HepG2 (cell line): ENCODE data around the gene IFIT3. TPM values are rescaled to one million over a fixed set of nuclear protein-coding genes. Genes with fewer than 3 reads are reported as not detected.

Source experiments
- ATAC-seq: fragments of 200-7000 bp; cut with Tn5 transposase; 3 replicates; pipeline ENCODE4 v1.9.1; 2020; ENCODE audit warnings: mild to moderate bottlenecking, moderate library complexity
- BruUV-seq: library from RNA; stranded (reverse); fragments of 400-500 nt; replicated peaks from 2 replicates; lab custom pipeline; 2021; lab: Mats Ljungman, UMichigan
- CTCF ChIA-PET: fragments of 300-600 bp; formaldehyde crosslinking; extraction: SDS; loops from one replicate; lab custom pipeline; 2021; ENCODE audit warnings: low total read pairs, inconsistent platforms, low intra/inter-chr PET ratio; lab: Yijun Ruan, JAX
- POLR2A ChIA-PET: fragments of 350-600 bp; sonication (Branson Sonifier 250); formaldehyde crosslinking; loops from one replicate; lab custom pipeline; 2020; ENCODE audit warnings: antibody characterized with exemption, inconsistent platforms; lab: Yijun Ruan, JAX
- DNase-seq: peaks from one replicate; pipeline ENCODE4 v3.0.0-alpha.2; 2015; ENCODE audit warnings: low spot score
- FAIRE-seq: peaks from 3 replicates; lab custom pipeline; 2011; peaks lifted over from hg19 to GRCh38; lab: Jason Lieb, UNC
- H2AFZ ChIP-seq: one replicate; pipeline ENCODE4 v1.6.1; 2011; ENCODE audit warnings: low read length, inconsistent platforms
- H3K27ac ChIP-seq: fragments of 300-600 bp; 3 replicates; pipeline ENCODE4 v1.8.0; 2011; ENCODE audit warnings: mixed run types, mild to moderate bottlenecking, mixed read lengths, low read length, inconsistent platforms; ENCODE audit not compliant: insufficient read depth; ENCODE audit errors: extremely low read length
- H3K27me3 ChIP-seq, 2 experiments: fragments of 200-600 bp in 1 of 2; 2 replicates in 1 of 2; 3 replicates in 1 of 2; pipeline versions ENCODE4 v1.6.0 to v1.8.0; 2011; ENCODE audit warnings: low read length in 2 of 2, mild to moderate bottlenecking in 2 of 2, moderate library complexity in 2 of 2, inconsistent platforms in 1 of 2; ENCODE audit not compliant: insufficient read depth in 2 of 2, control insufficient read depth in 1 of 2
- H3K36me3 ChIP-seq, 2 experiments: fragments of 200-600 bp in 1 of 2; replicated peaks in 1 of 2; 2 replicates in 1 of 2; 3 replicates in 1 of 2; pipeline versions ENCODE4 v1.5.1 to v1.8.0; 2011; ENCODE audit warnings: low read length in 2 of 2, inconsistent platforms in 1 of 2; ENCODE audit not compliant: insufficient read depth in 2 of 2, control insufficient read depth in 1 of 2
- H3K4me1 ChIP-seq: 2 replicates; pipeline ENCODE4 v1.5.1; 2012; ENCODE audit warnings: low read length, inconsistent platforms; ENCODE audit not compliant: insufficient read depth
- H3K4me2 ChIP-seq: 2 replicates; pipeline ENCODE4 v1.6.0; 2011; ENCODE audit warnings: low read depth, low read length, inconsistent platforms
- H3K4me3 ChIP-seq, 3 experiments: fragments of 200-600 bp in 1 of 3; sonication (generic), shearing (Covaris generic) in 1 of 3; replicated peaks in 1 of 3; 2 replicates each; pipeline ENCODE4 v1.5.1; 2011 to 2016; ENCODE audit warnings: low read length in 3 of 3, inconsistent platforms in 2 of 3, low read depth in 2 of 3, mild to moderate bottlenecking in 2 of 3, control low read depth in 1 of 3, mixed read lengths in 1 of 3; ENCODE audit not compliant: insufficient read depth in 1 of 3
- H3K79me2 ChIP-seq: one replicate; pipeline ENCODE4 v1.6.1; 2011; ENCODE audit warnings: low read length, inconsistent platforms; ENCODE audit not compliant: insufficient read depth
- H3K9ac ChIP-seq: 2 replicates; pipeline ENCODE4 v1.6.0; 2011; ENCODE audit warnings: mild to moderate bottlenecking, low read depth, low read length, inconsistent platforms; ENCODE audit not compliant: insufficient read depth
- H3K9me3 ChIP-seq: 2 replicates; pipeline ENCODE4 v1.5.1; 2012; ENCODE audit warnings: mild to moderate bottlenecking, low read length
- H4K20me1 ChIP-seq: 2 replicates; pipeline ENCODE4 v1.6.0; 2011; ENCODE audit warnings: inconsistent platforms, mild to moderate bottlenecking, low read length, moderate library complexity; ENCODE audit not compliant: insufficient read depth
- ARID2 ChIP-seq: sonication (generic); formaldehyde crosslinking; IDR thresholded peaks from 2 replicates; pipeline ENCODE4 v1.8.1; 2022; ENCODE audit warnings: mild to moderate bottlenecking, missing genetic modification reagents, borderline replicate concordance
- ASH2L ChIP-seq: fragments of 300-600, 200-600 bp; sonication (generic); IDR thresholded peaks from 2 replicates; pipeline ENCODE4 v1.7.0; 2017; ENCODE audit warnings: low read depth, mild to moderate bottlenecking, moderate library complexity, mixed read lengths, low read length; ENCODE audit not compliant: insufficient read length
- CBX1 ChIP-seq: IDR thresholded peaks from one replicate; pipeline ENCODE4 v1.6.1; 2016; ENCODE audit warnings: antibody characterized with exemption, low read depth
- ETV6 ChIP-seq: sonication (generic); formaldehyde crosslinking; conservative IDR thresholded peaks from 2 replicates; pipeline ENCODE4 v1.4.0; 2020; ENCODE audit warnings: missing genetic modification reagents
- PCBP2 ChIP-seq: fragments of 200-400 bp; formaldehyde crosslinking; optimal IDR thresholded peaks from 2 replicates; pipeline ENCODE3; 2018; ENCODE audit warnings: low read length, low read depth; ENCODE audit not compliant: poor library complexity, severe bottlenecking
- PTBP1 ChIP-seq: fragments of 200-400 bp; formaldehyde crosslinking; IDR thresholded peaks from 2 replicates; pipeline ENCODE4 v1.6.1; 2018; ENCODE audit warnings: low read length, low read depth; ENCODE audit not compliant: poor library complexity, severe bottlenecking
- REL ChIP-seq: sonication (generic); formaldehyde crosslinking; conservative IDR thresholded peaks from 2 replicates; pipeline ENCODE4 v1.8.0; 2022; ENCODE audit warnings: mild to moderate bottlenecking, missing genetic modification reagents, moderate library complexity
- RXRA ChIP-seq: sonication (generic); formaldehyde crosslinking; IDR thresholded peaks from 2 replicates; pipeline ENCODE4 v1.5.1; 2020; ENCODE audit warnings: missing genetic modification reagents
- SRF ChIP-seq: IDR thresholded peaks from 2 replicates; pipeline ENCODE4 v1.6.1; 2011; ENCODE audit warnings: mild to moderate bottlenecking, low read depth, low read length, moderate library complexity
- ZNF143 ChIP-seq: sonication (generic); formaldehyde crosslinking; IDR thresholded peaks from 2 replicates; pipeline ENCODE4 v1.4.0; 2020; ENCODE audit warnings: missing genetic modification reagents
- ZSCAN12 ChIP-seq: sonication (generic); formaldehyde crosslinking; IDR thresholded peaks from 2 replicates; pipeline ENCODE4 v1.9.0; 2021; ENCODE audit warnings: mild to moderate bottlenecking, missing genetic modification reagents
- WGBS: methylation state at CpG from one replicate; pipeline ENCODE4 v1.1.6; 2017; ENCODE audit warnings: low lambda C conversion rate; 5-methylcytosine and 5-hydroxymethylcytosine counted together
- in situ Hi-C: cut with HindIII; loops from 2 replicates; pipeline ENCODE4 v1.10.0; 2017; ENCODE audit warnings: low pct_unique_long_range_greater_than_20kb; ENCODE audit not compliant: extremely low pct_ligation_motif_present
- intact Hi-C: fragments of 100-400 bp; cut with micrococcal nuclease; formaldehyde crosslinking; loops from one replicate; pipeline ENCODE4 v1.10.0; 2022; ENCODE audit not compliant: unreplicated experiment
- polyA plus RNA-seq, 8 experiments: library from polyadenylated mRNA; depleted of rRNA in 3 of 8; stranded (reverse) in 7 of 8; unstranded in 1 of 8; fragments of >200 nt; fragmentation: Illumina TruSeq in 4 of 8; extraction: Trizol in 4 of 8; gene quantifications; 2 replicates each; pipeline versions ENCODE4 v1.2.1 to v1.2.3, GENCODE V29; 2011 to 2016; ENCODE audit warnings: low read depth in 4 of 8, missing spikeins in 1 of 8, mixed read lengths in 1 of 8; ENCODE audit not compliant: insufficient read depth in 1 of 8
- total RNA-seq, 5 experiments: library from RNA; depleted of rRNA; stranded (reverse); fragments of >200 nt; fragmentation: Illumina TruSeq; extraction: Trizol; gene quantifications; 2 replicates each; pipeline ENCODE4 v1.2.3, GENCODE V29; 2016; ENCODE audit warnings: low read depth in 1 of 5
- TF ChIP-seq, protein P1 (sequence below): fragments of 450-650 bp; IDR thresholded peaks from 2 replicates; pipeline ENCODE4 v1.6.1; 2017; ENCODE audit warnings: mild to moderate bottlenecking

Gene IFIT3
- total and polyA plus RNA-seq, 2 of the 13 experiments (the other 11 are each of a cell fraction or from before 2014, with no cell fraction given) = 0.48 to 3.1 TPM

DNA sequence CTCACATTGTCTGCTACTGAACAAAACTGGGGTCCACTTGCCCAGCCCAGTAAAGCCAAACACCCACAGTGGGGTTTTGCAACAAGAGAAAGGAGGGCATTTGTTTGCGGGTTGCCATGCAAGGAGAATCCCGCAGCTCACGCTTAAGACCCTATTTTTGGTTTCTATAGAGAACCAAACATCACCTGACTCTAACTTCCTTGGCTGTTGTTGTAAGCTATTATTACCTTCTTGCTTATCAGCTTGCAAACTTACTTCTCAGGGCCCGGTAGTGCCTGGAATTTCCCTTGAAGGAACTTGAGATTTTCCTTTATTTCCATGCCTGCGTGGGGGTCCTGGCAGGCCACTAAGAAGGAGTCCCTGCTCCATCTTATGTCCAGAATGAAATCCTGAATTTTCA lies 20.7 kb downstream of the IFIT3 start:
- in situ Hi-C loops (no loop called here), intact Hi-C loops (no loop called here)
- no peak for TF ChIP-seq ETV6 (CRISPR knock-in tag)
- TF ChIP-seq ZSCAN12 = no peak
- TF ChIP-seq PCBP2 = no peak
- no peak for TF ChIP-seq REL (CRISPR knock-in tag)
- no peak for TF ChIP-seq PTBP1
- TF ChIP-seq, protein P1, sequence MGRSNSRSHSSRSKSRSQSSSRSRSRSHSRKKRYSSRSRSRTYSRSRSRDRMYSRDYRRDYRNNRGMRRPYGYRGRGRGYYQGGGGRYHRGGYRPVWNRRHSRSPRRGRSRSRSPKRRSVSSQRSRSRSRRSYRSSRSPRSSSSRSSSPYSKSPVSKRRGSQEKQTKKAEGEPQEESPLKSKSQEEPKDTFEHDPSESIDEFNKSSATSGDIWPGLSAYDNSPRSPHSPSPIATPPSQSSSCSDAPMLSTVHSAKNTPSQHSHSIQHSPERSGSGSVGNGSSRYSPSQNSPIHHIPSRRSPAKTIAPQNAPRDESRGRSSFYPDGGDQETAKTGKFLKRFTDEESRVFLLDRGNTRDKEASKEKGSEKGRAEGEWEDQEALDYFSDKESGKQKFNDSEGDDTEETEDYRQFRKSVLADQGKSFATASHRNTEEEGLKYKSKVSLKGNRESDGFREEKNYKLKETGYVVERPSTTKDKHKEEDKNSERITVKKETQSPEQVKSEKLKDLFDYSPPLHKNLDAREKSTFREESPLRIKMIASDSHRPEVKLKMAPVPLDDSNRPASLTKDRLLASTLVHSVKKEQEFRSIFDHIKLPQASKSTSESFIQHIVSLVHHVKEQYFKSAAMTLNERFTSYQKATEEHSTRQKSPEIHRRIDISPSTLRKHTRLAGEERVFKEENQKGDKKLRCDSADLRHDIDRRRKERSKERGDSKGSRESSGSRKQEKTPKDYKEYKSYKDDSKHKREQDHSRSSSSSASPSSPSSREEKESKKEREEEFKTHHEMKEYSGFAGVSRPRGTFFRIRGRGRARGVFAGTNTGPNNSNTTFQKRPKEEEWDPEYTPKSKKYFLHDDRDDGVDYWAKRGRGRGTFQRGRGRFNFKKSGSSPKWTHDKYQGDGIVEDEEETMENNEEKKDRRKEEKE = no peak
- no peak for TF ChIP-seq ZNF143 (CRISPR knock-in tag)
- TF ChIP-seq ASH2L = no peak
- TF ChIP-seq CBX1 = no peak
- TF ChIP-seq RXRA = no peak
- TF ChIP-seq ARID2 (CRISPR knock-in tag) = no peak
- no peak for TF ChIP-seq SRF
- no TSS peak for BruUV-seq
- Histone ChIP-seq H3K9me3 (no peaks in the 10 kb centered on the region), H3K27ac (no peak overlapping the region), H3K36me3 (no peaks in the 10 kb centered on the region), H4K20me1 (no peaks in the 10 kb centered on the region), H3K79me2 (no peaks in the 10 kb centered on the region), H2AFZ (no peak overlapping the region), H3K27me3 (no peaks in the 10 kb centered on the region), H3K4me3 (no peak overlapping the region), H3K4me1 (peaks cover 78% of the 10 kb centered on the region), H3K4me2 (no peak overlapping the region), H3K9ac (no peak overlapping the region)
- FAIRE-seq (no peak), ATAC-seq (no peak), DNase-seq (no peak)
- CTCF ChIA-PET = no interaction called here
- WGBS = 96% methylated on average over 5 of the region's 5 CpGs
- POLR2A ChIA-PET = no interaction called here
